HepG2 (cell line): Measurements from ENCODE around the gene INPP1. TPM values are rescaled to one million over a fixed set of nuclear protein-coding genes. Genes with fewer than 3 reads are reported as not detected.

Experiments used
- ATF3 ChIP-seq: sonication (generic); formaldehyde crosslinking; IDR thresholded peaks from 2 replicates; pipeline ENCODE4 v1.4.0; 2020; ENCODE audit warnings: missing genetic modification reagents
- GATAD2A ChIP-seq: IDR thresholded peaks from 2 replicates; pipeline ENCODE4 v1.6.1; 2016
- GZF1 ChIP-seq: sonication (generic); formaldehyde crosslinking; IDR thresholded peaks from 2 replicates; pipeline ENCODE4 v1.5.1; 2020; ENCODE audit warnings: mild to moderate bottlenecking, missing genetic modification reagents
- KLF9 ChIP-seq: IDR thresholded peaks from 2 replicates; pipeline ENCODE4 v1.6.1; 2016; ENCODE audit warnings: low read depth
- NCOA2 ChIP-seq: sonication (generic); formaldehyde crosslinking; IDR thresholded peaks from 2 replicates; pipeline ENCODE4 v1.8.0; 2022; ENCODE audit warnings: inconsistent platforms
- SAP130 ChIP-seq: IDR thresholded peaks from 2 replicates; pipeline ENCODE4 v1.6.1; 2016; ENCODE audit warnings: low read depth
- STAT5B ChIP-seq: sonication (generic); formaldehyde crosslinking; IDR thresholded peaks from 2 replicates; pipeline ENCODE4 v1.4.0; 2020; ENCODE audit warnings: missing genetic modification reagents
- ZBTB3 ChIP-seq: sonication (generic); formaldehyde crosslinking; IDR thresholded peaks from 2 replicates; pipeline ENCODE4 v1.4.0; 2020; ENCODE audit warnings: low read depth, mild to moderate bottlenecking, moderate library complexity, missing genetic modification reagents, borderline replicate concordance
- ZC3H4 ChIP-seq: sonication (generic); formaldehyde crosslinking; IDR thresholded peaks from 2 replicates; pipeline ENCODE4 v1.4.0; 2020; ENCODE audit warnings: missing genetic modification reagents, borderline replicate concordance
- ZFP82 ChIP-seq: sonication (generic); formaldehyde crosslinking; IDR thresholded peaks from 2 replicates; pipeline ENCODE4 v1.5.1; 2020; ENCODE audit warnings: mild to moderate bottlenecking, missing genetic modification reagents, borderline replicate concordance
- ZFX ChIP-seq: sonication (generic); formaldehyde crosslinking; IDR thresholded peaks from 2 replicates; pipeline ENCODE4 v1.4.0; 2020; ENCODE audit warnings: mild to moderate bottlenecking, low read depth, missing genetic modification reagents, moderate library complexity
- ZIK1 ChIP-seq: sonication (generic); formaldehyde crosslinking; IDR thresholded peaks from 2 replicates; pipeline ENCODE4 v1.5.0; 2020; ENCODE audit warnings: mild to moderate bottlenecking, low read depth, missing genetic modification reagents, borderline replicate concordance
- ZMYM4 ChIP-seq: sonication (generic); formaldehyde crosslinking; IDR thresholded peaks from 2 replicates; pipeline ENCODE4 v1.8.1; 2023; ENCODE audit warnings: mild to moderate bottlenecking, missing genetic modification reagents
- ZNF44 ChIP-seq: sonication (generic); formaldehyde crosslinking; IDR thresholded peaks from 2 replicates; pipeline ENCODE4 v1.5.1; 2020; ENCODE audit warnings: mild to moderate bottlenecking, missing genetic modification reagents
- ZNF510 ChIP-seq: sonication (generic); formaldehyde crosslinking; IDR thresholded peaks from 2 replicates; pipeline ENCODE4 v1.4.0; 2020; ENCODE audit warnings: low read depth, mild to moderate bottlenecking, missing genetic modification reagents
- ZNF558 ChIP-seq: sonication (generic); formaldehyde crosslinking; IDR thresholded peaks from 2 replicates; pipeline ENCODE4 v1.9.0; 2022; ENCODE audit warnings: mild to moderate bottlenecking, missing genetic modification reagents, borderline replicate concordance
- ZNF800 ChIP-seq: sonication (generic); formaldehyde crosslinking; IDR thresholded peaks from 2 replicates; pipeline ENCODE4 v1.4.0; 2020; ENCODE audit warnings: missing genetic modification reagents
- polyA plus RNA-seq, 8 experiments: library from polyadenylated mRNA; depleted of rRNA in 3 of 8; stranded (reverse) in 7 of 8; unstranded in 1 of 8; fragments of >200 nt; fragmentation: Illumina TruSeq in 4 of 8; extraction: Trizol in 4 of 8; gene quantifications; 2 replicates each; pipeline versions ENCODE4 v1.2.1 to v1.2.3, GENCODE V29; 2011 to 2016; ENCODE audit warnings: low read depth in 4 of 8, missing spikeins in 1 of 8, mixed read lengths in 1 of 8; ENCODE audit not compliant: insufficient read depth in 1 of 8
- total RNA-seq, 5 experiments: library from RNA; depleted of rRNA; stranded (reverse); fragments of >200 nt; fragmentation: Illumina TruSeq; extraction: Trizol; gene quantifications; 2 replicates each; pipeline ENCODE4 v1.2.3, GENCODE V29; 2016; ENCODE audit warnings: low read depth in 1 of 5
- TF ChIP-seq, protein P1 (sequence below): IDR thresholded peaks from 2 replicates; pipeline ENCODE4 v1.6.1; 2016; ENCODE audit warnings: missing genetic modification reagents, missing compliant biosample characterization
- TF ChIP-seq, protein P2 (sequence below): IDR thresholded peaks from 2 replicates; pipeline ENCODE4 v1.6.1; 2016; ENCODE audit warnings: mild to moderate bottlenecking
- TF ChIP-seq, protein P3 (sequence below): sonication (generic); formaldehyde crosslinking; IDR thresholded peaks from 2 replicates; pipeline ENCODE4 v1.4.0; 2020; ENCODE audit warnings: missing genetic modification reagents, borderline replicate concordance
- TF ChIP-seq, protein P4 (sequence below): sonication (generic); formaldehyde crosslinking; IDR thresholded peaks from 2 replicates; pipeline ENCODE4 v1.5.0; 2020; ENCODE audit warnings: mild to moderate bottlenecking, missing genetic modification reagents, moderate library complexity

Gene INPP1
- total and polyA plus RNA-seq, 2 of the 13 experiments (the other 11 are each of a cell fraction or from before 2014, with no cell fraction given): 10.0 to 13.3 TPM

DNA sequence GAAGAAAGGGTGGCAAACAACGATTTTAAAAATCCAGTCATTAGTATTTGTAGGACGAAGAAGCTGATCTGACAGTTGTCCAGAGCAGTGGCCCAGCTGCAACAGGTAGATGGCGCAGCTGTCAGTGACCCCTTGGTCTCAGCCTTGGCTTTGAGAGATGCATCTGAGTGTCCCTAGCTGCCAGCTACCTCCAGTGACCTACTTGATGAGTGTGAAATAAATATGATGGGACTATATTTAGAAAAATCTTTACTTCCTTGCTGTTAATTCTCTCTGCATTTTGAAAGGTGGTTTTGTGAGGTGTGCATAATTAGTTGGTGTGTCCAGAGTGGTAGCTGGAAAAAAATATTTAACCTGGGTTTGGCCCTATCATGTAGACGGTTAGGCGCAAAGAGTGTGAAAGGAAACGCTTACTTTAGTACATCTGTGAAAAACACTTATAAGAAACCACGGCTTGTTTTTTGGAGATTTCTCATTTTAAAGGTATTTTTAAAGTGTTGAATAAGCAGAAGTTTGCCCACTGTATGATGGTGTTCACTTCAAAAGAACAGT lies 963 bp downstream of the INPP1 start (continued):
- 0 out of 2 replicates have a peak, but pooled peaks have one; percentile 9 for TF ChIP-seq GZF1 (CRISPR knock-in tag)
- peak; percentile 6; the same call in 1 of the 2 replicates for TF ChIP-seq GATAD2A
- TF ChIP-seq, protein P1, sequence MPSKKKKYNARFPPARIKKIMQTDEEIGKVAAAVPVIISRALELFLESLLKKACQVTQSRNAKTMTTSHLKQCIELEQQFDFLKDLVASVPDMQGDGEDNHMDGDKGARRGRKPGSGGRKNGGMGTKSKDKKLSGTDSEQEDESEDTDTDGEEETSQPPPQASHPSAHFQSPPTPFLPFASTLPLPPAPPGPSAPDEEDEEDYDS: peak; percentile 42; the same call in 1 of the 2 replicates
- no peak for TF ChIP-seq ZC3H4 (CRISPR knock-in tag)
- TF ChIP-seq KLF9: 0 out of 2 replicates have a peak, but pooled peaks have one; percentile 23
- peak; percentile 68; the same call in 1 of the 2 replicates for TF ChIP-seq ZNF800
- TF ChIP-seq, protein P2, sequence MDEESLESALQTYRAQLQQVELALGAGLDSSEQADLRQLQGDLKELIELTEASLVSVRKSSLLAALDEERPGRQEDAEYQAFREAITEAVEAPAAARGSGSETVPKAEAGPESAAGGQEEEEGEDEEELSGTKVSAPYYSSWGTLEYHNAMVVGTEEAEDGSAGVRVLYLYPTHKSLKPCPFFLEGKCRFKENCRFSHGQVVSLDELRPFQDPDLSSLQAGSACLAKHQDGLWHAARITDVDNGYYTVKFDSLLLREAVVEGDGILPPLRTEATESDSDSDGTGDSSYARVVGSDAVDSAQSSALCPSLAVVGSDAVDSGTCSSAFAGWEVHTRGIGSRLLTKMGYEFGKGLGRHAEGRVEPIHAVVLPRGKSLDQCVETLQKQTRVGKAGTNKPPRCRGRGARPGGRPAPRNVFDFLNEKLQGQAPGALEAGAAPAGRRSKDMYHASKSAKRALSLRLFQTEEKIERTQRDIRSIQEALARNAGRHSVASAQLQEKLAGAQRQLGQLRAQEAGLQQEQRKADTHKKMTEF (CRISPR knock-in tag): peak; percentile 30; the same call in 1 of the 2 replicates
- 0 out of 2 replicates have a peak, but pooled peaks have one; percentile 36 for TF ChIP-seq ZNF44 (CRISPR knock-in tag)
- TF ChIP-seq, protein P3, sequence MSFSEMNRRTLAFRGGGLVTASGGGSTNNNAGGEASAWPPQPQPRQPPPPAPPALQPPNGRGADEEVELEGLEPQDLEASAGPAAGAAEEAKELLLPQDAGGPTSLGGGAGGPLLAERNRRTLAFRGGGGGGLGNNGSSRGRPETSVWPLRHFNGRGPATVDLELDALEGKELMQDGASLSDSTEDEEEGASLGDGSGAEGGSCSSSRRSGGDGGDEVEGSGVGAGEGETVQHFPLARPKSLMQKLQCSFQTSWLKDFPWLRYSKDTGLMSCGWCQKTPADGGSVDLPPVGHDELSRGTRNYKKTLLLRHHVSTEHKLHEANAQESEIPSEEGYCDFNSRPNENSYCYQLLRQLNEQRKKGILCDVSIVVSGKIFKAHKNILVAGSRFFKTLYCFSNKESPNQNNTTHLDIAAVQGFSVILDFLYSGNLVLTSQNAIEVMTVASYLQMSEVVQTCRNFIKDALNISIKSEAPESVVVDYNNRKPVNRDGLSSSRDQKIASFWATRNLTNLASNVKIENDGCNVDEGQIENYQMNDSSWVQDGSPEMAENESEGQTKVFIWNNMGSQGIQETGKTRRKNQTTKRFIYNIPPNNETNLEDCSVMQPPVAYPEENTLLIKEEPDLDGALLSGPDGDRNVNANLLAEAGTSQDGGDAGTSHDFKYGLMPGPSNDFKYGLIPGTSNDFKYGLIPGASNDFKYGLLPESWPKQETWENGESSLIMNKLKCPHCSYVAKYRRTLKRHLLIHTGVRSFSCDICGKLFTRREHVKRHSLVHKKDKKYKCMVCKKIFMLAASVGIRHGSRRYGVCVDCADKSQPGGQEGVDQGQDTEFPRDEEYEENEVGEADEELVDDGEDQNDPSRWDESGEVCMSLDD (CRISPR knock-in tag): no peak
- TF ChIP-seq ZBTB3: no peak
- peak; percentile 54; the same call in 1 of the 2 replicates for TF ChIP-seq ZNF510 (CRISPR knock-in tag)
- TF ChIP-seq NCOA2 (CRISPR knock-in tag): 0 out of 2 replicates have a peak, but pooled peaks have one; percentile 6
- TF ChIP-seq, protein P4, sequence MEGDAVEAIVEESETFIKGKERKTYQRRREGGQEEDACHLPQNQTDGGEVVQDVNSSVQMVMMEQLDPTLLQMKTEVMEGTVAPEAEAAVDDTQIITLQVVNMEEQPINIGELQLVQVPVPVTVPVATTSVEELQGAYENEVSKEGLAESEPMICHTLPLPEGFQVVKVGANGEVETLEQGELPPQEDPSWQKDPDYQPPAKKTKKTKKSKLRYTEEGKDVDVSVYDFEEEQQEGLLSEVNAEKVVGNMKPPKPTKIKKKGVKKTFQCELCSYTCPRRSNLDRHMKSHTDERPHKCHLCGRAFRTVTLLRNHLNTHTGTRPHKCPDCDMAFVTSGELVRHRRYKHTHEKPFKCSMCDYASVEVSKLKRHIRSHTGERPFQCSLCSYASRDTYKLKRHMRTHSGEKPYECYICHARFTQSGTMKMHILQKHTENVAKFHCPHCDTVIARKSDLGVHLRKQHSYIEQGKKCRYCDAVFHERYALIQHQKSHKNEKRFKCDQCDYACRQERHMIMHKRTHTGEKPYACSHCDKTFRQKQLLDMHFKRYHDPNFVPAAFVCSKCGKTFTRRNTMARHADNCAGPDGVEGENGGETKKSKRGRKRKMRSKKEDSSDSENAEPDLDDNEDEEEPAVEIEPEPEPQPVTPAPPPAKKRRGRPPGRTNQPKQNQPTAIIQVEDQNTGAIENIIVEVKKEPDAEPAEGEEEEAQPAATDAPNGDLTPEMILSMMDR (CRISPR knock-in tag): peak; percentile 84
- no peak for TF ChIP-seq STAT5B (CRISPR knock-in tag)
- TF ChIP-seq ZIK1 (CRISPR knock-in tag): 0 out of 2 replicates have a peak, but pooled peaks have one; percentile 12
- peak; percentile 68; the same call in 1 of the 2 replicates for TF ChIP-seq ZNF558 (CRISPR knock-in tag)
- peak; percentile 7; the same call in 1 of the 2 replicates for TF ChIP-seq ZMYM4 (CRISPR knock-in tag)
- no peak for TF ChIP-seq ATF3 (CRISPR knock-in tag)
- TF ChIP-seq SAP130: peak; percentile 72
- TF ChIP-seq ZFP82 (CRISPR knock-in tag): peak; percentile 88; the same call in 1 of the 2 replicates
- peak; percentile 18; the same call in 1 of the 2 replicates for TF ChIP-seq ZFX (CRISPR knock-in tag)
